ENCODE measurements around the gene LAMB1.

DNA sequence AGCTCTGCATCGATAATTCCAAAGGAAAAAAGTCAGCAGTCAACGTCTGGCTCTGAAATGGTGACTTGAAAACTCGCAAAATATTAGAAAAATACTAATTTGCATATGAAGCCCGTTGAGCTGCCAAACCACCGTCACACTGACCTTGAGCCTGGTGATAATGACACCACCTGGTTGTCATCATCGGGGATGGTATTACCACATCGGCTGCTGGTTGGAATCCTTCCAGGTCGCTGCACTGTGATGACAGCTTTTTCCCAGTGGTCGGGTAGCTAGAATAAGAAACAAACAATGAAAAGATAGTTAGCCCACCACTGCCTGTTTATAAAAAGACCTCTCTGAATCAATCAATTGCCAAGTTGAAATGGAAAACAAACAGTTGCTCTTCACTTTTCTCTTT lies 41.6 kb downstream of the LAMB1 start:
- TF ChIP-seq EZH2 (optimal IDR thresholded peaks at IDR 0.05; ENCODE audit: low read depth, low read length) (no peak), EZH2phosphoT487 (IDR thresholded peaks at IDR 0.05; ENCODE audit: low read length) (no peak)
- TF ChIP-seq, protein P1, sequence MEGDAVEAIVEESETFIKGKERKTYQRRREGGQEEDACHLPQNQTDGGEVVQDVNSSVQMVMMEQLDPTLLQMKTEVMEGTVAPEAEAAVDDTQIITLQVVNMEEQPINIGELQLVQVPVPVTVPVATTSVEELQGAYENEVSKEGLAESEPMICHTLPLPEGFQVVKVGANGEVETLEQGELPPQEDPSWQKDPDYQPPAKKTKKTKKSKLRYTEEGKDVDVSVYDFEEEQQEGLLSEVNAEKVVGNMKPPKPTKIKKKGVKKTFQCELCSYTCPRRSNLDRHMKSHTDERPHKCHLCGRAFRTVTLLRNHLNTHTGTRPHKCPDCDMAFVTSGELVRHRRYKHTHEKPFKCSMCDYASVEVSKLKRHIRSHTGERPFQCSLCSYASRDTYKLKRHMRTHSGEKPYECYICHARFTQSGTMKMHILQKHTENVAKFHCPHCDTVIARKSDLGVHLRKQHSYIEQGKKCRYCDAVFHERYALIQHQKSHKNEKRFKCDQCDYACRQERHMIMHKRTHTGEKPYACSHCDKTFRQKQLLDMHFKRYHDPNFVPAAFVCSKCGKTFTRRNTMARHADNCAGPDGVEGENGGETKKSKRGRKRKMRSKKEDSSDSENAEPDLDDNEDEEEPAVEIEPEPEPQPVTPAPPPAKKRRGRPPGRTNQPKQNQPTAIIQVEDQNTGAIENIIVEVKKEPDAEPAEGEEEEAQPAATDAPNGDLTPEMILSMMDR (IDR thresholded peaks at IDR 0.05; ENCODE audit: low read length), result no peak

Data from MM.1S (cell line).